SH-SY5Y (cell line): Measurements from ENCODE around the gene PRDM16.

ENCODE experiments used
- GATA2 ChIP-seq: IDR thresholded peaks from 2 replicates; pipeline ENCODE4 v1.6.1; 2011; ENCODE audit warnings: mild to moderate bottlenecking, low read depth, low read length
- GATA3 ChIP-seq: IDR thresholded peaks from 2 replicates; pipeline ENCODE4 v1.6.1; 2011; ENCODE audit warnings: low read depth, mild to moderate bottlenecking, low read length, moderate library complexity

- no peak for TF ChIP-seq GATA2
- no peak for TF ChIP-seq GATA3
These were observed 334.0 kb downstream of the PRDM16 start for GRCh38 chr1:3403011-3403345.
